Activated T-helper 9 cell treated with anti-CD3 and anti-CD28 coated beads, Interleukin-2, amount 50 U/mL, for 16 hours (primary cell): Measurements from ENCODE around the gene PLPP1.

Experiments used
- DNase-seq: peaks from one replicate; pipeline ENCODE4 v3.0.0-alpha.2; 2020; ENCODE audit warnings: low read depth

Gene PLPP1

GRCh38 chr5:55446640-55447351 is 88.0 kb downstream of the PLPP1 start:
- no peak for DNase-seq

- DNase-seq: no peak
These were observed 89.0 kb downstream of the PLPP1 start for GRCh38 chr5:55445791-55446190.

GRCh38 chr5:55441954-55442353 is 92.8 kb downstream of the PLPP1 start:
- no peak for DNase-seq

GRCh38 chr5:55441107-55441771 is 93.5 kb downstream of the PLPP1 start:
- DNase-seq: no peak

- DNase-seq: no peak
These were observed 94.5 kb downstream of the PLPP1 start for GRCh38 chr5:55440188-55440646.

- no peak for DNase-seq
These were observed 95.8 kb downstream of the PLPP1 start for GRCh38 chr5:55438998-55439397.

- DNase-seq: no peak
These were observed 96.9 kb downstream of the PLPP1 start for GRCh38 chr5:55437859-55438206.

- DNase-seq: no peak
These were observed 97.3 kb downstream of the PLPP1 start for GRCh38 chr5:55437452-55437851.

GRCh38 chr5:55432549-55432948 is 102.2 kb downstream of the PLPP1 start:
- no peak for DNase-seq

GRCh38 chr5:55429613-55430253 is 105.0 kb downstream of the PLPP1 start:
- DNase-seq: no peak

- DNase-seq: no peak
These were observed 105.5 kb downstream of the PLPP1 start for GRCh38 chr5:55429221-55429612.

- no peak for DNase-seq
These were observed 107.6 kb downstream of the PLPP1 start for GRCh38 chr5:55427157-55427556.

- DNase-seq: no peak
These were observed 108.3 kb downstream of the PLPP1 start for GRCh38 chr5:55426455-55426854.

GRCh38 chr5:55421074-55421529 is 113.7 kb downstream of the PLPP1 start:
- DNase-seq: no peak

- no peak for DNase-seq
These were observed 115.5 kb downstream of the PLPP1 start for GRCh38 chr5:55418994-55419968.

GRCh38 chr5:55416306-55416705 is 118.5 kb downstream of the PLPP1 start:
- no peak for DNase-seq

GRCh38 chr5:55415071-55415470 is 119.7 kb downstream of the PLPP1 start:
- no peak for DNase-seq

- DNase-seq: no peak
These were observed 121.1 kb downstream of the PLPP1 start for GRCh38 chr5:55413644-55414043.

- no peak for DNase-seq
These were observed 122.9 kb downstream of the PLPP1 start for GRCh38 chr5:55411876-55412275.

GRCh38 chr5:55410845-55411244 is 123.9 kb downstream of the PLPP1 start:
- DNase-seq: no peak

- no peak for DNase-seq
These were observed 125.0 kb downstream of the PLPP1 start for GRCh38 chr5:55409775-55410174.

- DNase-seq: no peak
These were observed 126.8 kb downstream of the PLPP1 start for GRCh38 chr5:55407984-55408383.
